HG03159 (cell line): ENCODE results near the gene RSPH1.

ENCODE experiments used
- ATAC-seq: cut with Tn5 transposase; IDR thresholded peaks from one replicate; pipeline ENCODE4 v1.9.1; 2021; ENCODE audit warnings: mild to moderate bottlenecking, moderate library complexity; ENCODE audit not compliant: unreplicated experiment

Gene RSPH1

GRCh38 chr21:42513985-42514882 lies 18.2 kb upstream of the RSPH1 start:
- ATAC-seq = peak; percentile 46

- ATAC-seq = peak; percentile 55
Measured at GRCh38 chr21:42513151-42513984, 17.3 kb upstream of the RSPH1 start, which contains the start of gene SLC37A1. SLC37A1 (plus strand) TSS chr21:42513852; CDS start chr21:42518455, 4,603 bp downstream.

- no peak for ATAC-seq
Measured at GRCh38 chr21:42512346-42513034, 16.5 kb upstream of the RSPH1 start.

- ATAC-seq = no peak
Measured at GRCh38 chr21:42509244-42509643, 13.2 kb upstream of the RSPH1 start.

GRCh38 chr21:42508371-42508770 lies 12.3 kb upstream of the RSPH1 start:
- ATAC-seq = no peak

- no peak for ATAC-seq
Measured at GRCh38 chr21:42507418-42507817, 11.4 kb upstream of the RSPH1 start.

- ATAC-seq = peak; percentile 82
Measured at GRCh38 chr21:42505090-42505726, 9.2 kb upstream of the RSPH1 start.

GRCh38 chr21:42503711-42504110 lies 7.7 kb upstream of the RSPH1 start:
- ATAC-seq = no peak

GRCh38 chr21:42500736-42501135 lies 4.7 kb upstream of the RSPH1 start:
- no peak for ATAC-seq

- no peak for ATAC-seq
Measured at GRCh38 chr21:42500225-42500624, 4.2 kb upstream of the RSPH1 start.

GRCh38 chr21:42499444-42500112 lies 3.6 kb upstream of the RSPH1 start:
- no peak for ATAC-seq

GRCh38 chr21:42498012-42498411 lies 2.0 kb upstream of the RSPH1 start:
- ATAC-seq = no peak

- no peak for ATAC-seq
Measured at GRCh38 chr21:42496839-42497202, 797 bp upstream of the RSPH1 start.

GRCh38 chr21:42495765-42496119 lies 282 bp downstream of the RSPH1 start:
- peak; percentile 12 for ATAC-seq

- no peak for ATAC-seq
Measured at GRCh38 chr21:42495027-42495426, 997 bp downstream of the RSPH1 start.

- ATAC-seq = no peak
Measured at GRCh38 chr21:42493109-42494060, 2.6 kb downstream of the RSPH1 start.

- ATAC-seq = no peak
Measured at GRCh38 chr21:42492201-42492600, 3.8 kb downstream of the RSPH1 start.

- ATAC-seq = no peak
Measured at GRCh38 chr21:42491328-42491727, 4.7 kb downstream of the RSPH1 start.

- no peak for ATAC-seq
Measured at GRCh38 chr21:42490720-42491119, 5.3 kb downstream of the RSPH1 start.
